Activated T-helper 1 cell treated with anti-CD3 and anti-CD28 coated beads, Interleukin-12 subunit alpha, Interleukin-12 subunit beta, Interleukin-2, Interleukin-4 antibody, amounts not matched to agents 30 ng/mL and 10 ng/mL and 1 ng/mL, durations not matched to agents 14 hours and 24 hours and 36 hours (primary cell): ENCODE data around the gene RNF220. TPM values are rescaled to one million over a fixed set of nuclear protein-coding genes. Genes with fewer than 3 reads are reported as not detected.
"Not testable (repeated sequence)": the region's sequence is repeated elsewhere in the genome, so short reads cannot be mapped to it uniquely, and the experiment has no call there.

Source experiments
- DNase-seq: peaks from one replicate; pipeline ENCODE4 v3.0.0; 2021; ENCODE audit warnings: low spot score
- H3K27ac Mint-ChIP-seq: one replicate; pipeline ENCODE4 v1.8.0; 2021; ENCODE audit warnings: mild to moderate bottlenecking, mixed read lengths
- H3K27me3 Mint-ChIP-seq: one replicate; pipeline ENCODE4 v1.8.0; 2022; ENCODE audit warnings: mild to moderate bottlenecking, moderate library complexity, mixed read lengths; ENCODE audit not compliant: insufficient read depth
- H3K36me3 Mint-ChIP-seq: one replicate; pipeline ENCODE4 v1.8.0; 2021; ENCODE audit warnings: low read depth, mixed read lengths
- H3K4me1 Mint-ChIP-seq: one replicate; pipeline ENCODE4 v1.8.0; 2021; ENCODE audit warnings: low read depth, mixed read lengths
- H3K4me3 Mint-ChIP-seq: one replicate; pipeline ENCODE4 v1.8.0; 2021; ENCODE audit warnings: mild to moderate bottlenecking, moderate library complexity, mixed read lengths
- H3K9me3 Mint-ChIP-seq: one replicate; pipeline ENCODE4 v1.8.0; 2021; ENCODE audit warnings: mixed read lengths
- intact Hi-C: fragments of 100-400 bp; cut with micrococcal nuclease; formaldehyde crosslinking; loops from one replicate; pipeline ENCODE4 v1.15.1; 2024
- total RNA-seq: library from RNA; stranded (reverse); gene quantifications from 2 replicates; pipeline ENCODE4 v1.2.3, GENCODE V29; 2022

The RNF220 gene
- total RNA-seq, 1 donor from 2014 or later, result 103 TPM

DNA sequence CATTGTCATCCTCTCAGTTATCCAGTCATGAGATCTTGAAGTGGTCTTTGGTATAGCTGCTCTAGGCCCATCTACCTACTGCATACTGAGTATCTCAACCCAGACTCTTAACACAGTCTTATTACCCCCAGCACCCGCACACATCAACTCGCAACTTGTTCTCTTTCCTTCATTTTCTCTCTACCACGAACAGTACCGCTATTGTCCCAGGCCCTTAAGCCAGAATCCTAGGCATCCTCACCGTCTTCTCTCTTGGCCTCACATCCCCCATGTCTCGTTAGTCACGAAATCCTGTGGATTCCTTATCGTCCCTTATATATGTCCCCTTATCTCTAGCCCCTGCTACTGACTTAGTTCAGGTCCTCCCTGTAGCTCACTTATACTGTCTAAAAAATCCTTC is 142.8 kb downstream of the RNF220 start:
- H3K27me3 Mint-ChIP-seq, result peaks cover 9% of the 10 kb centered on the region
- no peak for DNase-seq
- no peaks in the 10 kb centered on the region for H3K9me3 Mint-ChIP-seq
- intact Hi-C loops, result no loop called here
- no peak overlapping the region for H3K27ac Mint-ChIP-seq
- no peaks in the 10 kb centered on the region for H3K4me1 Mint-ChIP-seq
- no peak overlapping the region for H3K4me3 Mint-ChIP-seq
- no peaks in the 10 kb centered on the region for H3K36me3 Mint-ChIP-seq

DNA sequence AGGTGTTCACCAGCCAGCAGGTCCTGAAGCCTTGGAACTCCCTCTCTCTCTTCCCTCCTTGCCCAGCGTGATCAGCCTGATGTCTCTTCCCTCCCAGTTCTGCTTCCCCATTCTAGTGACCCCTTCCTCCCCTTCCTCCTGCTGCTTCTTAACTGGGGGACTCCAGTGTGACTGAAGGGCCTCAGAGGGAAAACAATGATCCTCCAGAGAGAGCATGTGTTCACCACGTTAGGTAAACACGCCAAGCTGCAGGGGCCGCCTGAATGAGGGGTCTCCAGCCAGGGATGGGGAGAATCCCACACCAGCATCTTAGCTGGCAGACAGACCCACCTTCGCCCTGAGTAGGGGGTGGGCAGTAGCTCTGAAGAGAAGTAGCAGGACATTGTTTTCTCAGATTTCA is 144.5 kb downstream of the RNF220 start:
- peaks cover 9% of the 10 kb centered on the region for H3K27me3 Mint-ChIP-seq
- no peaks in the 10 kb centered on the region for H3K36me3 Mint-ChIP-seq
- H3K27ac Mint-ChIP-seq, result no peak overlapping the region
- H3K4me1 Mint-ChIP-seq, result no peaks in the 10 kb centered on the region
- no peaks in the 10 kb centered on the region for H3K9me3 Mint-ChIP-seq
- DNase-seq, result no peak
- intact Hi-C loops, result no loop called here
- H3K4me3 Mint-ChIP-seq, result no peak overlapping the region

DNA sequence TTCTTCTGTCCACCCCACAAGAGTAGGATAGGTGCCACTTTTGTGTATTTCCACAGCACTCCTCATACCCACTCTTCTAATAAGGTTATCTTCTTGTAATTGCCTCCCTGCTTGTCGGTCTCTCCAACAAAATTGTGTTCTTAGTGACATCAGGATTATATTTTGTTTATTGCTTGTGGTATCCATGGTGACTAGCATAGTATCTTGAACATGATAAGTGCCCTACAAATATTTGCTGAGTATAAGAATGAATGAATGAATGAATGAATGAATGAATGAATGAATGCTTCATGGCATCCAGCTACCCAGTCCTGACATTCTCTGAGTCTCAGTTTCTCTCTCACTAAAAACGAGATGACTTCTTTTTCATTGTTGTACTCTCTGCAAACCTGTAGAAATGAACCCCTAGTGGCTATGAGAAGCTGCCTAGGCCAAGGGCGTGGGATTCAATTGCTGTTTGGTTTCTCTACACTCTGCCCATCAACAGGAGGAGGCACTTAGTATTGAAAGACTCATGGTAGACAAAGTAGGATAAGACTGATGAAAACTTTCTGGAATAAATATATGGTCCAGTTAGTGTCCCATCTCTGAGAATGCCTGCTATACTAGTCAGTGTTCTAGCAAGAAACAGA is 148.2 kb downstream of the RNF220 start:
- Mint-ChIP-seq H3K36me3 (no peaks in the 10 kb centered on the region), H3K27ac (no peak overlapping the region), H3K9me3 (no peaks in the 10 kb centered on the region), H3K27me3 (peaks cover 6% of the 10 kb centered on the region), H3K4me3 (no peak overlapping the region), H3K4me1 (no peaks in the 10 kb centered on the region)
- intact Hi-C loops, result no loop called here
- no peak for DNase-seq

DNA sequence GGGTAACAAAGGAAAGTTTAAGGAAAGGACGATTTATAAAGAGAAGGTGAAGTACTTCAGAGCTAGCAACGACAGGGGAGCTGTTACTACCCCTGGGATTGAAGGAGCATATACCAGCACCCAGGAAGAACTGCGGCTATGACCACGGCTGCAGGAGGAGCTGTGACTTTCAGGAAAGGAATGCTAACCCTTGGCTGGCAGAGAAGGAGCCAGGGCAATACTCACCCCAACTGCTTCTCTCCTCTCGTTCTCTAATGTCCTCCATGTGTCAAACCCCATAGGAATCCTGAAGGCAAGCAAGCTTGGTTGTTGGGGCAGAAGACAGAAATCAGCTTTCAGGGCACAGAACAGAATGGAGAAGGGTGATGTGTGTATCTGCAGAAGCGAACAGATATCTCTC is 148.7 kb downstream of the RNF220 start:
- no peak for DNase-seq
- Mint-ChIP-seq H3K27ac (no peak overlapping the region), H3K36me3 (no peaks in the 10 kb centered on the region), H3K9me3 (no peaks in the 10 kb centered on the region), H3K27me3 (peaks cover 6% of the 10 kb centered on the region), H3K4me1 (no peaks in the 10 kb centered on the region), H3K4me3 (no peak overlapping the region)
- intact Hi-C loops, result no loop called here

DNA sequence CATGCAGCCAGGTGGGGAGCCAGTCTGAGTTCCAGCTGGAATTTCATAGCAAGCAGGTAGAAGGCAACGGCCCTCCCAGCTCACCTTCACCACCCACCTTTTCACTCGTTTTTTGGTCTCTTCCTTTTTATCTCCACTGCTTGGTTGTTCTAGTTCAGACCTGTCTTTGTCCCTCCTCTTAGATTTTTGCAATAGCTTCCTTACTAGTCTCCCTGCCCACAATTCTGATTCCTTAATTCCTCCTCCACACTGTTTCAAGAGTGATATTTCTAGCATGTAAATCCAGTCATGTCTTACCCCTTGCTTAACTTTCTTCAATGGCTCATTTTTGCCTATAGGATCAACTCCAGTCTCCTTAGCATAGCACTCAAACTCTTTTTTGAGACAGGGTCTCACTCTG is 149.7 kb downstream of the RNF220 start:
- H3K9me3 Mint-ChIP-seq, result no peaks in the 10 kb centered on the region
- no peak overlapping the region for H3K27ac Mint-ChIP-seq
- DNase-seq, result no peak
- intact Hi-C loops, result no loop called here
- no peak overlapping the region for H3K4me3 Mint-ChIP-seq
- no peaks in the 10 kb centered on the region for H3K36me3 Mint-ChIP-seq
- no peaks in the 10 kb centered on the region for H3K4me1 Mint-ChIP-seq
- H3K27me3 Mint-ChIP-seq, result peaks cover 6% of the 10 kb centered on the region

DNA sequence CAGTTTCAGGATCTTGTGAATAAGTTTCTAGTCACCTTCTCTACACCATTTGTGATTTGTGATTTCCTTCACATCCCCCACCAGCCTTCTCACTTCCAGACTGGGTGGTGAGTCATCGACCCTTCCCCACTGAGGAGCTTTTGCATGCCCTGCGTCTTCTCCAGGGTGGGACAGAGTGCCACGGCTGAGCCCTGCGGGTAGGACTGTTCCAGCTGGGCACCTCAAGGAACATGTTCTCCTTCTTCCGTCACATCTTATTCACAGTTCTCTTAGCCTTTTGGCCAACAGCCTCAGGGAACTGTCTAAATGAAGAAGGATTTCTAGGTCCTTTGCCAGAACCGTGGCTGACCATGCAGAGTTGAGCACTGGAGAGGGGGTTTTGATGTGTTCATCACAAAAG is 152.7 kb downstream of the RNF220 start:
- no peak for DNase-seq
- Mint-ChIP-seq H3K36me3 (no peaks in the 10 kb centered on the region), H3K4me3 (no peak overlapping the region), H3K27me3 (peaks cover 7% of the 10 kb centered on the region), H3K4me1 (no peaks in the 10 kb centered on the region), H3K9me3 (no peaks in the 10 kb centered on the region), H3K27ac (no peak overlapping the region)
- intact Hi-C loops, result no loop called here

DNA sequence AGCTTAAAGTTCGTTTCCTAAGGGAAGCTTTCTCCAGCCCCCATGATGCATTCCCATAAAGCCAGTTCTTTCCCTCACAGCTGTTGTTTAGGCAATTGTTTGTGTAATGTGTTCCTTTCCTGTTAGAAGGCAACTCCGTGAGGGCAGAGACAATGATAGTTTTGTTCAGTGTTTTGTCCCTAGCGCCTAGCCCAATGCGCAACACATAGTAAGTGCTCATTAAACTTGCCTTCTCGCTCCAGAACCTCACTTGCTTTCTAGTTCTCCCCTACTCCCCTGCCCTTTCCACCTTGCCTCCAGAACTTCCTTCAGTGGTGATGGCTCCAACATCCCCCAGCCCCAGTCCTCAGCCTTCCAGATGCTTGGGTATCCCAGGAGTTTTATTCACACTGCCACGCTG is 153.8 kb downstream of the RNF220 start:
- no peaks in the 10 kb centered on the region for H3K4me1 Mint-ChIP-seq
- H3K36me3 Mint-ChIP-seq, result no peaks in the 10 kb centered on the region
- no peak overlapping the region for H3K4me3 Mint-ChIP-seq
- no peaks in the 10 kb centered on the region for H3K9me3 Mint-ChIP-seq
- H3K27me3 Mint-ChIP-seq, result peaks cover 6% of the 10 kb centered on the region
- no peak for DNase-seq
- intact Hi-C loops, result no loop called here
- H3K27ac Mint-ChIP-seq, result no peak overlapping the region

DNA sequence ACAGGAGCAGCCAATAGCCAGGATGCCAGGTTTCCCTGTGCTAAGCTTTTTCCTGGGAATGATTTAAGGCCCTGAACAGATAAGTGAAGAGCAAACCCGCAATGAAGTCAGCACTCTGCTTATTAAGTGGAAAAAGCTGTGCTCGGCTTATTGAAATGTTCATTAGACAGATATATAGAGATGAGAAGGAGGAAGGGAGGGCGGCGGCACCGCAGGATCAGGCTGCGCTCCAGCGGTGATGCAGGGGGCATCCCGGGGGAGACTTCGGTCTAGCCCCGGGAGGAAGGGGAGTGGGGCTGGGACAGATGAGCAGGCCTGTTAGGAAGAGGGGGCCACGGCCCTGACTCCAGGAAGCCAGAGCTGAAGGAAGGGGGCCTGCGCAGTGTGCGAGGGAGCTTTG is 154.3 kb downstream of the RNF220 start:
- intact Hi-C loops, result no loop called here
- H3K27me3 Mint-ChIP-seq, result peaks cover 6% of the 10 kb centered on the region

DNA sequence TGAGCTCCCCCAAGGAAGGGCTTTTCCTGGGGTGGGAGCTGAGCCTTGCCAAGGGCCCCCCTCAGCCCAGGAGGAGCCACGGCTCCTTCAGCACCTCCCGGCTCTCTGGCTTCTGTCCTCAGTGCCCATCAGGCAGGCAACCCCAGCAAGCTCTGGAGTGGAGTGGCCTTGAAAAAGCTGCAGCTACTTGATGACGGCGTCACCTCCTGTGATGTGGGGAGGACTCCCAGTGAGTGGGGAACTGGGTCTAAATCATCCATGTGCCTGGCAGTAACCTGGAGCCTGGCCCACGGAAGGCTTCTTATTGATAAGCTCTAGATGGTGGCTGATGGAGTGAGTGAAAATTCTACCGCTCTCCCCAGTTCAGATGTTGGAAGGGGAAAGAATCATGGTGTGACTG is 154.9 kb downstream of the RNF220 start:
- peaks cover 6% of the 10 kb centered on the region for H3K27me3 Mint-ChIP-seq
- no peak overlapping the region for H3K27ac Mint-ChIP-seq
- intact Hi-C loops, result no loop called here
- H3K4me1 Mint-ChIP-seq, result no peaks in the 10 kb centered on the region
- H3K4me3 Mint-ChIP-seq, result no peak overlapping the region
- no peaks in the 10 kb centered on the region for H3K36me3 Mint-ChIP-seq
- no peaks in the 10 kb centered on the region for H3K9me3 Mint-ChIP-seq
- DNase-seq, result no peak

More for the DNA sequence above, 154.3 kb downstream of the RNF220 start:
- Mint-ChIP-seq H3K4me3 (no peak overlapping the region), H3K4me1 (no peaks in the 10 kb centered on the region), H3K36me3 (no peaks in the 10 kb centered on the region), H3K27ac (no peak overlapping the region), H3K9me3 (no peaks in the 10 kb centered on the region)
- no peak for DNase-seq

DNA sequence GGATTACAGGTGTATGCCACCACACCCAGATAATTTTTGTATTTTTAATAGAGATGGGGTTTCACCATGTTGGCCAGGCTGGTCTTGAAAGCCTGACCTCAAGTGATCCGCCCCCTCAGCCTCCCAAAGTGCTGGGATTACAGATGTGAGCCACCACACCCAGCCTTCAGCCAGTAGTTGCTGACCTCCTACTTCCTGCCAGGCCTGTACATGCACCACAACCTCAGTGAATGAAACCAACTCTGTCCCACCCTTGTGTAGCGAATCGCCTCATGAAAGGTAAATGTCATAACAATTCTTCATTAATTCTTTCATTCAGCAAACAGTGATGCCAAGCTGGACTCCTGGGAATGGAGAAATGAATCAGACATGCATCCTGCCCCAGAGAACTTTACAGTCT is 155.6 kb downstream of the RNF220 start:
- H3K9me3 Mint-ChIP-seq, H3K4me3 Mint-ChIP-seq, DNase-seq, H3K27ac Mint-ChIP-seq, H3K4me1 Mint-ChIP-seq, intact Hi-C loops, H3K36me3 Mint-ChIP-seq, H3K27me3 Mint-ChIP-seq: not testable (repeated sequence)

DNA sequence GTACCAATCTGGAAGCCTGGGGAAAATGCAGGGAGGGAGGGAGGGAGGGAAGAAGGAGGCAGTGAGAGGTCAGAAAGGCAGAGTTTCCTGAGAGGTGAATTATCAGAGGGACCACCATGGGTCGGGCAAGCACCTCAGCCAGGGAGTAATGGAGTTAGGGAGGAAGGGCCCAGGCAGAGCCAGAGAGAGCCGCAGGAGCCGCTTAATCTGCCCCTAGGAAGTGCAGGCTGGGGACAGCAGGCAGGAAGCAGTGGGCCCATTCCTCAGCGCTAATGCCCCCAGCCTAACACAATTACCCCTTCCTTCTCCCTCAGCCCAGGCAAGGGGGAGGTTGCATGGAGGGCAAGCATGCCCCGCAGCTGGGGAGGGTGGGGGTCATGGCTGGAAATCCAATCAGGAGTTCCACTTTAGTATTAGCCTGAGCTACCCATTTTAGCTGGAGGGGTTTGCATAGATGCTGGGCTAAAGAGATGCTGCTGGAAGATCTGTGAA is 160.2 kb downstream of the RNF220 start:
- Mint-ChIP-seq H3K36me3 (no peaks in the 10 kb centered on the region), H3K9me3 (no peaks in the 10 kb centered on the region), H3K4me3 (no peak overlapping the region), H3K27ac (no peak overlapping the region), H3K27me3 (peaks cover 8% of the 10 kb centered on the region), H3K4me1 (no peaks in the 10 kb centered on the region)
- DNase-seq, result no peak
- intact Hi-C loops, result no loop called here

DNA sequence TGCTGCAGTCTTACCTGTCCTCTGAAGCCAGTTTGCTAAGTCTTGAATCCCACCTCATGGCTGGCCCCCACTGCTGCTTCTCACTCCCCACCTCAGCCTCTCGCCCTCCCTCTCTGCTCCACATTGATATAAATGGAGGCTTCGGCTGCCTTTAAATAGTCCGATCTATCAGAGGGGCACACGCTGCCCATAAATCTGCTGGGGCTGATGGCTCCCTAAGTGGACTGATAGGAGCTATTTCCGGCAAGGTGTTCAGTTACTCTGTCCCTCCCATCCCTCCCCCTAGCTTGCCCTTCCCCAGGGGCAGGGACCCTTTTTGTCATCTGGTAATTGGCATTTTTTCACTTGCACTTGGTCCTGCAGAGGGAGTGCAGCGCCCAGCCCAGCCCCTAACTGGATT is 160.8 kb downstream of the RNF220 start:
- H3K4me1 Mint-ChIP-seq, result no peaks in the 10 kb centered on the region
- no peaks in the 10 kb centered on the region for H3K36me3 Mint-ChIP-seq
- H3K4me3 Mint-ChIP-seq, result no peak overlapping the region
- intact Hi-C loops, result no loop called here
- no peak for DNase-seq
- no peak overlapping the region for H3K27ac Mint-ChIP-seq
- H3K9me3 Mint-ChIP-seq, result no peaks in the 10 kb centered on the region
- H3K27me3 Mint-ChIP-seq, result peaks cover 9% of the 10 kb centered on the region

DNA sequence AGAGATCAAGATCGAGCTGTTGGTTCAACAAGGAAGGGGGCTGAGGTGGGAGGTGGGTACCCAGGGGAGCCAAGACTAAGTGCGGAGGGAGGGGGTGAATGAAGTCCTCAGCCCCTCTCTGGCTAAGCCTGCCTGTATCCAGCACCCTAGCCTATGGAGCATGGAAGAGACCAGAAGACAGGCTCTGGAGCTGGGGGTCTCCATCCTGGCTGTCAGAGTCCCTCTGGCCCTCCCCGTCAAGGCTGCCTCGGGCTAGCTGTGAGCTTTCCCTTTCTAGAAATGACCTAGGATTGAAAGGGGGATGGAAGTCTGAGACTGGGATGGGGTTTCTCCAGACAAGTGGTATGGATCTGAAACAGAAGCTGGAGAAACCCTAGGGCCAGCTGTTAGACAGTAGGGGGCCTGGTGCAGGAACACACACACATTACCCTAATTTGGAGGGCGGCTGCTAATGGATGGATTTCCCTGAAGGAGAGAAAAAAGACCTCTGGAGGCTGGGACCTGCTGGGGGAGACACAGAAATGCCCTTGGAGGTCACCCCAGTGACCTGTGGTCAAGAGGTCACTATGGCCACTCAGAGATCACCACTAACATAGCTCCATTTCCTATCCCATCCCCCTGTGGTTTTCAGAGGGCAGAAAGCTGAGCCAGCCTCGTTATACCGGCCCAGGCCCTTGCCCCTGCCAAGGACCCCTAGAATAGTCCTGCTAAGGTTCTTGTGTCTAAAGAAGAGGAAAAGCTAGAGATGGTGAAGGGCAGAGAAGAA is 161.4 kb downstream of the RNF220 start:
- Mint-ChIP-seq H3K4me1 (no peaks in the 10 kb centered on the region), H3K27me3 (peaks cover 9% of the 10 kb centered on the region), H3K27ac (no peak overlapping the region), H3K4me3 (no peak overlapping the region), H3K36me3 (no peaks in the 10 kb centered on the region), H3K9me3 (no peaks in the 10 kb centered on the region)
- no peak for DNase-seq
- intact Hi-C loops, result no loop called here
